ENCODE results near the gene TBC1D32.

The TBC1D32 gene

GRCh38 chr6:121274666-121275295 is 59.5 kb downstream of the TBC1D32 start:
- no peak for TF ChIP-seq CTCF (IDR thresholded peaks at IDR 0.05)

GRCh38 chr6:121263742-121264141 is 70.5 kb downstream of the TBC1D32 start:
- no peak for TF ChIP-seq CTCF (IDR thresholded peaks at IDR 0.05)

GRCh38 chr6:121260651-121261102 is 73.6 kb downstream of the TBC1D32 start:
- TF ChIP-seq CTCF (IDR thresholded peaks at IDR 0.05): no peak

- TF ChIP-seq CTCF (IDR thresholded peaks at IDR 0.05): no peak
Measured at GRCh38 chr6:121247386-121247785, 86.9 kb downstream of the TBC1D32 start.

- TF ChIP-seq CTCF (IDR thresholded peaks at IDR 0.05): no peak
Measured at GRCh38 chr6:121242386-121242785, 91.9 kb downstream of the TBC1D32 start.

- TF ChIP-seq CTCF (IDR thresholded peaks at IDR 0.05): no peak
Measured at GRCh38 chr6:121237859-121238258, 96.4 kb downstream of the TBC1D32 start.

- no peak for TF ChIP-seq CTCF (IDR thresholded peaks at IDR 0.05)
Measured at GRCh38 chr6:121236984-121237383, 97.3 kb downstream of the TBC1D32 start.

- TF ChIP-seq CTCF (IDR thresholded peaks at IDR 0.05): no peak
Measured at GRCh38 chr6:121235386-121235785, 98.9 kb downstream of the TBC1D32 start.

All from LNCAP (cell line).